Karpas-422 (cell line): ENCODE results near the gene GFPT1. TPM values are rescaled to one million over a fixed set of nuclear protein-coding genes. Genes with fewer than 3 reads are reported as not detected.

ENCODE experiments used
- DNase-seq: peaks from one replicate; pipeline ENCODE4 v3.0.0-alpha.2; 2015
- H2AFZ ChIP-seq: fragments of 200-600 bp; sonication (generic); 2 replicates; pipeline ENCODE4 v1.6.1; 2014; ENCODE audit warnings: antibody characterized with exemption, low read length, mixed read lengths
- H3K27ac ChIP-seq: fragments of 200-600 bp; sonication (generic); 2 replicates; pipeline ENCODE4 v1.5.1; 2014; ENCODE audit warnings: mild to moderate bottlenecking, low read length, moderate library complexity
- H3K27me3 ChIP-seq: fragments of 200-600 bp; sonication (generic); 2 replicates; pipeline ENCODE4 v1.6.1; 2014; ENCODE audit warnings: low read length, mixed read lengths
- H3K36me3 ChIP-seq: fragments of 200-600 bp; sonication (generic); 2 replicates; pipeline ENCODE4 v1.6.1; 2014; ENCODE audit warnings: low read length, mixed read lengths; ENCODE audit not compliant: insufficient read depth
- H3K4me1 ChIP-seq: fragments of 200-600 bp; sonication (generic); 2 replicates; pipeline ENCODE4 v1.6.1; 2014; ENCODE audit warnings: mild to moderate bottlenecking, low read length, mixed read lengths
- H3K4me2 ChIP-seq: fragments of 200-600 bp; sonication (generic); 2 replicates; pipeline ENCODE4 v1.6.1; 2014; ENCODE audit warnings: low read length, low read depth, mild to moderate bottlenecking; ENCODE audit not compliant: poor library complexity, severe bottlenecking
- H3K4me3 ChIP-seq: fragments of 200-600 bp; sonication (generic); 2 replicates; pipeline ENCODE4 v1.5.1; 2014; ENCODE audit warnings: mild to moderate bottlenecking, antibody characterized with exemption, low read length, mixed read lengths
- H3K79me2 ChIP-seq: fragments of 200-600 bp; sonication (generic); 2 replicates; pipeline ENCODE4 v1.6.1; 2014; ENCODE audit warnings: mild to moderate bottlenecking, low read length, mixed read lengths
- H3K9ac ChIP-seq: fragments of 200-600 bp; sonication (generic); 2 replicates; pipeline ENCODE4 v1.6.0; 2014; ENCODE audit warnings: low read length
- H3K9me2 ChIP-seq: fragments of 200-600 bp; sonication (generic), shearing (Covaris generic); replicated peaks from 2 replicates; pipeline ENCODE4 v1.6.0; 2014; ENCODE audit warnings: mild to moderate bottlenecking, low read length, moderate library complexity; ENCODE audit not compliant: insufficient read depth
- H3K9me3 ChIP-seq: fragments of 300-700, 200-600 bp; sonication (generic); 2 replicates; pipeline ENCODE4 v1.6.1; 2014; ENCODE audit warnings: low read length, mixed read lengths
- H4K20me1 ChIP-seq: fragments of 200-600 bp; sonication (generic); 2 replicates; pipeline ENCODE4 v1.6.1; 2014; ENCODE audit warnings: mild to moderate bottlenecking, antibody characterized with exemption, low read length, low read depth; ENCODE audit not compliant: insufficient read depth
- total RNA-seq: library from RNA; depleted of rRNA; stranded (reverse); fragments of >200 nt; shearing (Covaris generic); gene quantifications from 2 replicates; pipeline ENCODE4 v1.2.3, GENCODE V29; 2014; ENCODE audit warnings: low replicate concordance

The GFPT1 gene
- total RNA-seq, 1 experiment from 2014 or later = 24.4 TPM

DNA sequence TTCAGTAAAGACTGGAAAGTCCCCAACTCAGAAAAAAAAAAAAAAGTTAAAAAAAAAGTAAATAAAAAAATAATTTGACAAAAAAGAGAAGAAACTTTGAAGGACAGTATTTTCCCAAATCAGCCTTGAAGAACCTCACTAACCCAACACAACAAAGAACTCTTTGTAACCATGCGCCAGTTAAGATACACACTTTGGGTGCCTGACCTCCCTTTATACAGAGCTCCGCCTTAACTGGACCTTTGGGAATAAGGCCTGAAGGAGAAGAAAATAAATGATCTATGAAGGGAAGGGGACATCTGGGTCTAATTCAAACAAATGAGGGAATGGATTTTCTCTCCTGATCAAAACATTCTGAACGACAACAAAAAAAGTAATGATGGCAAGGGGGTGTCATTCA, 2.2 kb upstream of the GFPT1 start:
- Histone ChIP-seq H2AFZ (no peak overlapping the region), H3K36me3 (no peaks in the 10 kb centered on the region), H3K4me1 (peaks cover 29% of the 10 kb centered on the region), H3K27me3 (no peaks in the 10 kb centered on the region), H3K9ac (no peak overlapping the region), H3K27ac (no peak overlapping the region), H3K9me3 (no peaks in the 10 kb centered on the region), H3K9me2 (no peaks in the 10 kb centered on the region), H3K79me2 (peaks cover 27% of the 10 kb centered on the region), H3K4me2 (no peak overlapping the region), H4K20me1 (no peaks in the 10 kb centered on the region), H3K4me3 (no peak overlapping the region)
- no peak for DNase-seq

DNA sequence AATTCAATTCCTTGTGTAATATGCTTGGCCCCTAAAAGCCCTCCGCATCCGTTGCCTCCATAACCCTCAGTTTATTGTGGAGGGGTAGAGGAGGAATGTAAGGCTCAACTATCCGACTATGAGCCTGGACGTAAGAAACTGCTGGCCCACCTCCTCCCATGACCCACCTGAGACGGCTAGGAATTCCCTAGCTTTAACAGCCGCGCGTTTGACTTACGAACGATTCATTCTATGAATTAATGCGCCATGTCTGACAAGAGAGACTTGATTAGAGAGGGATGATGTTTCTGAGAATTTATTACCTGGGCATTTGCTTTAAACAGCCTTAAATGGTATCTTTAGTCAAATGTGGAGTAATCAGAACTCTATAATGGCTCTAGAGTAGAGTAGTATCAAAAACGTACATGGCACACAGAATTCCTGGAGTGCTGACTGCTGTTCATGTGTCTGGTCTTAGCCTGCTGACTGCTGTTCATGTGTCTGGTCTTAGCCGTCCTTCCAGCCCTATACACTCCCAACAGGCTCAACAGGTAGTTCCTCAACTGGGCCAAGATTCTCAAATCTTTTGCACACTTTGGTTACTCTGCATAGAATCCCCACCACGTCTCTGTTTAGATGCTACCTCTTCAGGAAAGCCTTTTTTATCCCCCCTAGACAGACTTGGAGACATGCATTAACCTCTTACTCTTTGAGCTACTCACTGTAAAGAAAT, 899 bp upstream of the GFPT1 start:
- Histone ChIP-seq H3K9ac (peak overlapping the region; percentile 76), H3K4me2 (peak overlapping the region; percentile 80), H3K4me3 (peak overlapping the region; percentile 72), H3K27ac (no peak overlapping the region), H4K20me1 (no peaks in the 10 kb centered on the region), H3K4me1 (peaks cover 31% of the 10 kb centered on the region), H2AFZ (peak overlapping the region; percentile 81; the same call in 1 of the 2 replicates), H3K36me3 (no peaks in the 10 kb centered on the region), H3K79me2 (peaks cover 40% of the 10 kb centered on the region), H3K9me2 (no peaks in the 10 kb centered on the region), H3K27me3 (no peaks in the 10 kb centered on the region), H3K9me3 (no peaks in the 10 kb centered on the region)
- DNase-seq = peak; percentile 59

DNA sequence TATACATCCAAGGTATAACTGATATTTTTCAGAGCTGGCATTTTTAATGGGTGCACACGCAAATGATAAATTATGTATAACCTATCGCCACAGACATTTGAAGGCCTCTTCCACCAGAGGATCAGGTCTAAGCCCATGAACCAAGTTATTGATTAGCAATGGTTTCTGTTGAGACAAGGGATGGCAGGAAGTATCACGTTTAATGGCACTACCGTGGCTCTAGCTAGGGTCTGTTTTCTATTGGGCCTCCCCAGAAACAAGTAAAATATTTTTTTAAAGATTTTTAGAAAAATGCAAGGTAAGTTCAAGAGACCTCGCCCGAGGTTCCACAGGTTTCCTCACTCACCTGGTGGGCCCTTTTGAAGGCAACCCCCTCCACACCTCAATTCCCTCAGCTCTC, 667 bp downstream of the GFPT1 start:
- H3K4me3 ChIP-seq = peak overlapping the region; percentile 72
- no peaks in the 10 kb centered on the region for H3K27me3 ChIP-seq
- peaks cover 40% of the 10 kb centered on the region for H3K4me1 ChIP-seq
- peak overlapping the region; percentile 80 for H3K4me2 ChIP-seq
- H3K79me2 ChIP-seq = peaks cover 56% of the 10 kb centered on the region
- H2AFZ ChIP-seq = peak overlapping the region; percentile 64
- DNase-seq = peak; percentile 58
- no peaks in the 10 kb centered on the region for H3K9me3 ChIP-seq
- peak overlapping the region; percentile 76 for H3K9ac ChIP-seq
- no peaks in the 10 kb centered on the region for H4K20me1 ChIP-seq
- no peaks in the 10 kb centered on the region for H3K9me2 ChIP-seq
- no peaks in the 10 kb centered on the region for H3K36me3 ChIP-seq
- peak overlapping the region; percentile 37 for H3K27ac ChIP-seq

DNA sequence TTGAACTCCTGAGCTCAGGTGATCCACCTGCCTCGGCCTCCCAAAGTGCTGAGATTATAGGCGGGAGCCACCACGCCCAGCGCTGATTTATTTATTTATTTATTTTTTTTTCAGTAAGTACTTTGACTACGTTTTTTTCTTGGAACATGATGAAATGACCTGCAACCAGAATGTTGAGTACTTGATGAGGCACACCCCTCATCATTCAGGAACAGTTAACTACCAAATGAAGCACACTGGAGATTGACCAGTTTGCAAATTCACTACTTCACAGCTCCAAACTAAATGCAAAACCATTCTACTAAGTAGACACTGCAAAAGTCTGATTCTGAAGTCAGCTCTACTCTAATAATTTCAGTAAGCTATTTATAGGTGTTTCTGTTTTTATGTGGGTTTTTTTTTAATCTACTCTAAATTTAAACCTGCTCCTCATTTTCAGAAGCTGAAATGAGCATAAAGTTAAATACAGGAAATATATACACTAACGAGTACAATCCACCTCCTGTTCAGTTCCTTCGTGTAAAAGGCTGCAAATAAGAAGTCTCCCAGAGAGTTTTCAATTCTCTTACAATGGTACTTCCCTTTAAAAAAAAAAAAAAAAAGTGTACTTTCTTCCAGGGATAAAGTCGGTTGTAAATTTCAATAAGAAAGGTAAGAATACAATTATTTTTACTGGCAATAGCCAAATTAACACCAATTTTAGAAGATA, 1.4 kb downstream of the GFPT1 start:
- Histone ChIP-seq H3K27ac (peak overlapping the region; percentile 37), H3K27me3 (no peaks in the 10 kb centered on the region), H3K9me3 (no peaks in the 10 kb centered on the region), H3K79me2 (peaks cover 63% of the 10 kb centered on the region), H3K4me1 (peaks cover 40% of the 10 kb centered on the region), H4K20me1 (no peaks in the 10 kb centered on the region), H3K9ac (peak overlapping the region; percentile 76), H3K9me2 (no peaks in the 10 kb centered on the region), H3K4me3 (peak overlapping the region; percentile 72), H3K4me2 (peak overlapping the region; percentile 80), H3K36me3 (no peaks in the 10 kb centered on the region), H2AFZ (0 out of 2 replicates have a peak overlapping the region, but pooled peaks have one; percentile 64)
- DNase-seq = peak; percentile 63

DNA sequence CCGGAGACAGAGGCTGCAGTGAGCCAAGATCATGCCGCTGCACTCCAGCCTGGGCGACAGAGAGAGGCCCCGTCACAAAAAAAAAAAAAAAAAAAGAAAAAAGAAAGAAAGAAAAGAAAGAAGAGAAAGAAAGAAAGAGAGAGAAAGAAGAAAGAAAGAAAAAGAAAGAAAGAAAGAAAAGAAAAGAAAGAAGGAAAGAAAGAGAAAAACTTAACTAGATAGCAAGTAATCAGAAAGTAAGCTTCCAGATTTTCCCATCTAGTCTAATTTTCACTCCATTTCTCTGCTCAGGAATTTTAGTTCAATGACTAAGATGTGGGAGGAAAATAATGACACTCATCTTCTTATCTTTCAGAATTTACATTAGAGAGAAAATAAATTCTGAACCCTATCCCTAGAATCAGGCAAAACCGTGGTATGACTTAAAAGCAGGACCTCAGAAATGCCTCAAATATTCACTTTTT, 2.4 kb downstream of the GFPT1 start:
- no peak overlapping the region for H3K4me2 ChIP-seq
- H3K36me3 ChIP-seq = no peaks in the 10 kb centered on the region
- no peaks in the 10 kb centered on the region for H3K27me3 ChIP-seq
- peaks cover 40% of the 10 kb centered on the region for H3K4me1 ChIP-seq
- H3K27ac ChIP-seq = no peak overlapping the region
- H3K79me2 ChIP-seq = peaks cover 73% of the 10 kb centered on the region
- H3K9me2 ChIP-seq = no peaks in the 10 kb centered on the region
- H2AFZ ChIP-seq = no peak overlapping the region
- DNase-seq = no peak
- no peaks in the 10 kb centered on the region for H3K9me3 ChIP-seq
- no peaks in the 10 kb centered on the region for H4K20me1 ChIP-seq
- no peak overlapping the region for H3K9ac ChIP-seq
- no peak overlapping the region for H3K4me3 ChIP-seq

DNA sequence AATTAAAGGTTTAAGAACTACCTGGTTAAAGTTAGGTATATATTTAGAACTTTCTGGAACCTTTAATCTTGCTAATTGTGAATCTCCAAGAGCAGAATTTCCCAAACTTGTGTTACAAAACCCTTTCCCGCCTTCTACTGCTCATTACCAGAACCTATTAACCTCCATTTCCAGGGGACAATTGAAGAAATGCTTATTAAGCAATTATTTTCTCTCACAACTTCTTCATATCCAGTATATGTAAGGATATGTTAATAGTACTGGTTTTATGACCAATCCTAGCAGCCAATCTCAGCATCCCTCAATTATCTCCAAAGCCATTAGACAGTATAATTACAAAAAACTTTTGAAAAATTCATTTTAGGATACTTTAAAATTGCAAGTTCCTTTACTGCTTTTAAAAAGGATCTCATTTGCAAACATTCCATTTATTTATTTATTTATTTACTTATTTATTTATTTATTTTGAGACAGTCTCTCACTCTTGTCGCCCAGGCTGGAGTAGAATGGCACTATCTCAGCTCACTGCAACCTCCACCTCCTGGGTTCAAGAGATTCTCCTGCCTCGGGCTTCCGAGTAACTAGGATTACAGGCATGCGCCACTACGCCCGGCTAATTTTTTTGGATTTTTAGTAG, 3.7 kb downstream of the GFPT1 start:
- no peaks in the 10 kb centered on the region for H3K9me2 ChIP-seq
- H3K36me3 ChIP-seq = no peaks in the 10 kb centered on the region
- H3K4me3 ChIP-seq = no peak overlapping the region
- DNase-seq = no peak
- no peak overlapping the region for H2AFZ ChIP-seq
- H3K79me2 ChIP-seq = peaks cover 85% of the 10 kb centered on the region
- H3K27ac ChIP-seq = no peak overlapping the region
- H3K27me3 ChIP-seq = no peaks in the 10 kb centered on the region
- no peak overlapping the region for H3K9ac ChIP-seq
- H3K9me3 ChIP-seq = no peaks in the 10 kb centered on the region
- peaks cover 37% of the 10 kb centered on the region for H3K4me1 ChIP-seq
- no peak overlapping the region for H3K4me2 ChIP-seq
- H4K20me1 ChIP-seq = no peaks in the 10 kb centered on the region

DNA sequence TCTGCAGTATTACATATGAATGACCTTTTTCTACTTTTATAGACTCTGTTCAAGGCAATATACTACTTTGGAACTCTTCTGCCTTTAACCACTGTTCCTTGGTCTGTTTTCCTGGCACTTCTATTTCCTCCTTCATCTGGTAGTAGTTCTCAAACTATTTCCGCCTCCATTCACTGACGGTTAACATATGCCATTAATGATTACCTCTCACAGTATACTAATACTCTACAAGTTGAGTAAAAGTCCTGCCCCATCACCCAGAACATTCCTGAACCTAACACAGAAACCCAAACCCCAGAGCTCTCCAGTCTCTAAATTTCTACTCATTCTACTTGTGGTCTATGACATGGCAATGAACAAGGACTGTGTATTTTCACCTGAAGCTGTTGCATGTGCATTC, 4.5 kb downstream of the GFPT1 start:
- H3K27me3 ChIP-seq = no peaks in the 10 kb centered on the region
- no peaks in the 10 kb centered on the region for H4K20me1 ChIP-seq
- no peaks in the 10 kb centered on the region for H3K9me3 ChIP-seq
- H2AFZ ChIP-seq = no peak overlapping the region
- H3K79me2 ChIP-seq = peaks cover 93% of the 10 kb centered on the region
- no peak overlapping the region for H3K4me3 ChIP-seq
- no peak overlapping the region for H3K27ac ChIP-seq
- H3K9ac ChIP-seq = no peak overlapping the region
- H3K36me3 ChIP-seq = no peaks in the 10 kb centered on the region
- no peak overlapping the region for H3K4me2 ChIP-seq
- DNase-seq = no peak
- peaks cover 30% of the 10 kb centered on the region for H3K4me1 ChIP-seq
- no peaks in the 10 kb centered on the region for H3K9me2 ChIP-seq

DNA sequence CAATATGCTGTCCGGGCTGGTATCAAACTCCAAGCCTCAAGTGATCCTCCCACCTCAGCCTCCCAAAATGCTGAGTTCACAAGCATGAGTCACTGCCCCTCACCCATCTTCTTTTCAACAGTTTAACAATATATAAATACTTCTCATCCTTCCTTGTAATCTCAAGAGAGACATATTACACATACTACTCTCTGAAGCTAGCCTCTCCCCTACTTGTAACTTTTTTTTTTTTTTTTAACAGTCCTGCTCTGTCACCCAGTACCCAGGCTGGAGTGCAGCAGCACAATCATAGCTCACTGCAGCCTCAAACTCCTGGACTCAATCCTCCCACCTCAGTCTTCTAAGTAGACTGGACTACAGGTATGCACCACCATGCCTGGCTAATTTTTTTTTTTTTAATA, 5.7 kb downstream of the GFPT1 start:
- no peaks in the 10 kb centered on the region for H3K27me3 ChIP-seq
- H3K9ac ChIP-seq = no peak overlapping the region
- H3K4me2 ChIP-seq = no peak overlapping the region
- peaks cover 97% of the 10 kb centered on the region for H3K79me2 ChIP-seq
- no peaks in the 10 kb centered on the region for H4K20me1 ChIP-seq
- no peak for DNase-seq
- peaks cover 26% of the 10 kb centered on the region for H3K4me1 ChIP-seq
- no peak overlapping the region for H2AFZ ChIP-seq
- H3K36me3 ChIP-seq = no peaks in the 10 kb centered on the region
- no peaks in the 10 kb centered on the region for H3K9me3 ChIP-seq
- H3K9me2 ChIP-seq = no peaks in the 10 kb centered on the region
- H3K4me3 ChIP-seq = no peak overlapping the region
- H3K27ac ChIP-seq = no peak overlapping the region
